ENCODE data around the gene LHCGR.

LHCGR gene

GRCh38 chr2:48781366-48781765 lies 25.8 kb upstream of the LHCGR start:
- no peak for DNase-seq (ENCODE audit: low read depth)
- TF ChIP-seq CTCF (IDR thresholded peaks at IDR 0.05; ENCODE audit: control insufficient read depth, extremely low read depth, insufficient read depth): no peak
- H3K4me3 ChIP-seq (ENCODE audit: low read depth, low read length): no peak overlapping the region

DNA sequence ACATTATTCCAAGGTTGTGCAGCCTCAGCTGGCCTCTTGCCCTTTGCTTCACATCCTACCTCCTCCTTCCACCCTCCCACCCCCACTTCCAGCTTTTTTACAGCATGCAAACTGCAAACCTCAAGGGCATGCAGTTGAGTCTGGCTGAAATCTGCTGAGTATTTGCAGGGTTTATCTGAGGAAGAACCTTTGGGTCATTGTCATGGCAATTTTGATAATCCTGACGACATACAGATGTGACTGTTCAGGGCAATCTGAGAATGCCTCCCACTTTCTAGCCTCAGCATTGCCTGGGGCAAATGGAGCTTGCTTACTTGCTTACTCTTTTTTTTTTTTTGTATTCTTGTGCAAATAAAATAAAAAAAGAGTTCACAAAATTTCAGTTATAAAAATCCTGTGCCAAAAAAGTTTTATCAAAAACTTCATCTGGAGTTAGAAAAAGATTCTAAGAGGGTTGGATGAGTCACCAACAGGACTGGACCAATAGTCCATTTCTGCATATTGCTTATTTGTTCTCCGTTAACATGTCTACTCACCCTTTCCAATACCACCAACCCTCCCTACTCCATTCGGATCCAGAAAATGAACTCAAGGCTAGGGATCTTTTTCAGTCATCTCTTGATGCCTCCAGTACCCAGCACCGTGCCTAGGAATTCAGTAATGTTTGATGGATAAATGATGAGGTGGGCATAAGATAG lies 23.6 kb upstream of the LHCGR start:
- no peak for DNase-seq (ENCODE audit: low read depth)
- H3K4me3 ChIP-seq (ENCODE audit: low read depth, low read length): no peak overlapping the region
- TF ChIP-seq CTCF (IDR thresholded peaks at IDR 0.05; ENCODE audit: control insufficient read depth, extremely low read depth, insufficient read depth): no peak

- no peak for TF ChIP-seq CTCF (IDR thresholded peaks at IDR 0.05; ENCODE audit: control insufficient read depth, extremely low read depth, insufficient read depth)
- no peak for DNase-seq (ENCODE audit: low read depth)
These were observed 18.7 kb upstream of the LHCGR start for GRCh38 chr2:48774251-48774650.

GRCh38 chr2:48771241-48772014 lies 15.9 kb upstream of the LHCGR start:
- H3K4me3 ChIP-seq (ENCODE audit: low read depth, low read length): no peak overlapping the region
- no peak for TF ChIP-seq CTCF (IDR thresholded peaks at IDR 0.05; ENCODE audit: control insufficient read depth, extremely low read depth, insufficient read depth)
- no peak for DNase-seq (ENCODE audit: low read depth)

More at GRCh38 chr2:48774251-48774650, 18.7 kb upstream of the LHCGR start:
- H3K4me3 ChIP-seq (ENCODE audit: low read depth, low read length): no peak overlapping the region

- no peak for DNase-seq (ENCODE audit: low read depth)
- no peak for TF ChIP-seq CTCF (IDR thresholded peaks at IDR 0.05; ENCODE audit: control insufficient read depth, extremely low read depth, insufficient read depth)
- H3K4me3 ChIP-seq (ENCODE audit: low read depth, low read length): no peak overlapping the region
These were observed 14.7 kb upstream of the LHCGR start for GRCh38 chr2:48770181-48770580.

GRCh38 chr2:48768669-48769068 lies 13.1 kb upstream of the LHCGR start:
- no peak for DNase-seq (ENCODE audit: low read depth)
- no peak for TF ChIP-seq CTCF (IDR thresholded peaks at IDR 0.05; ENCODE audit: control insufficient read depth, extremely low read depth, insufficient read depth)
- H3K4me3 ChIP-seq (ENCODE audit: low read depth, low read length): no peak overlapping the region
